Hepatocyte (in vitro differentiated cells): Measurements from ENCODE around the gene HOOK1.

ENCODE experiments used
- CTCF ChIP-seq: fragments of 200-600 bp; sonication (generic); IDR thresholded peaks from 2 replicates; pipeline ENCODE4 v1.5.1; 2016; ENCODE audit warnings: antibody characterized with exemption, mild to moderate bottlenecking; ENCODE audit not compliant: poor library complexity
- EZH2 ChIP-seq: fragments of 200-600 bp; sonication (generic); IDR thresholded peaks from 2 replicates; pipeline ENCODE4 v1.6.1; 2016; ENCODE audit warnings: antibody characterized with exemption, mild to moderate bottlenecking, borderline replicate concordance
- EZH2phosphoT487 ChIP-seq: fragments of 200-600 bp; sonication (generic); IDR thresholded peaks from one replicate; pipeline ENCODE4 v1.6.1; 2018; ENCODE audit warnings: antibody characterized with exemption, mild to moderate bottlenecking, low read depth, moderate library complexity; ENCODE audit not compliant: unreplicated experiment, severe bottlenecking

GRCh38 chr1:59880735-59881134 is 66.0 kb downstream of the HOOK1 start:
- TF ChIP-seq CTCF (no peak), EZH2 (no peak), EZH2phosphoT487 (no peak)
